HepG2 (cell line): ENCODE results near the gene RBM43. TPM values are rescaled to one million over a fixed set of nuclear protein-coding genes. Genes with fewer than 3 reads are reported as not detected.

Experiments used
- E2F2 ChIP-seq: sonication (generic); formaldehyde crosslinking; IDR thresholded peaks from 2 replicates; pipeline ENCODE4 v1.4.0; 2020; ENCODE audit warnings: missing genetic modification reagents, borderline replicate concordance
- GLI4 ChIP-seq: sonication (generic); formaldehyde crosslinking; IDR thresholded peaks from 2 replicates; pipeline ENCODE4 v1.5.1; 2020; ENCODE audit warnings: missing genetic modification reagents, mild to moderate bottlenecking, moderate library complexity, borderline replicate concordance
- HDAC6 ChIP-seq: fragments of 200-600 bp; sonication (generic); IDR thresholded peaks from 2 replicates; pipeline ENCODE4 v1.7.0; 2017; ENCODE audit warnings: mild to moderate bottlenecking, antibody characterized with exemption, low read length, low read depth
- IKZF1 ChIP-seq: fragments of 450-650 bp; IDR thresholded peaks from 2 replicates; pipeline ENCODE4 v1.7.1; 2016
- KDM5A ChIP-seq: fragments of 200-600 bp; sonication (generic); IDR thresholded peaks from 2 replicates; pipeline ENCODE4 v1.7.0; 2018; ENCODE audit warnings: antibody characterized with exemption, mild to moderate bottlenecking, low read length, borderline replicate concordance
- MAX ChIP-seq: IDR thresholded peaks from 2 replicates; pipeline ENCODE4 v1.6.1; 2012; ENCODE audit warnings: inconsistent platforms
- MZF1 ChIP-seq: sonication (generic); formaldehyde crosslinking; IDR thresholded peaks from 2 replicates; pipeline ENCODE4 v1.8.1; 2023; ENCODE audit warnings: mild to moderate bottlenecking, missing genetic modification reagents, borderline replicate concordance
- NR2F1 ChIP-seq, 2 experiments: fragments of 450-650 bp in 1 of 2; formaldehyde crosslinking in 1 of 2; IDR thresholded peaks; 2 replicates each; pipeline versions ENCODE4 v1.5.0 to v1.6.1; 2016 to 2020; ENCODE audit warnings: mild to moderate bottlenecking in 1 of 2, missing compliant biosample characterization in 1 of 2, missing genetic modification reagents in 1 of 2, moderate library complexity in 1 of 2
- PAX8 ChIP-seq: sonication (generic); formaldehyde crosslinking; IDR thresholded peaks from 2 replicates; pipeline ENCODE4 v1.8.0; 2022; ENCODE audit warnings: mild to moderate bottlenecking, missing genetic modification reagents, borderline replicate concordance
- PITX1 ChIP-seq: sonication (generic); formaldehyde crosslinking; IDR thresholded peaks from 2 replicates; pipeline ENCODE4 v1.5.1; 2020; ENCODE audit warnings: mild to moderate bottlenecking, missing genetic modification reagents
- PLRG1 ChIP-seq: fragments of 450-650 bp; conservative IDR thresholded peaks from 2 replicates; pipeline ENCODE4 v1.6.1; 2016
- THAP9 ChIP-seq: sonication (generic); formaldehyde crosslinking; IDR thresholded peaks from 2 replicates; pipeline ENCODE4; 2020; ENCODE audit warnings: missing genetic modification reagents, mild to moderate bottlenecking, borderline replicate concordance
- ZFP41 ChIP-seq: sonication (generic); formaldehyde crosslinking; IDR thresholded peaks from 2 replicates; pipeline ENCODE4 v1.4.0; 2020; ENCODE audit warnings: mild to moderate bottlenecking, missing genetic modification reagents, borderline replicate concordance
- ZMYM3 ChIP-seq: sonication (generic); formaldehyde crosslinking; IDR thresholded peaks from 2 replicates; pipeline ENCODE4 v1.5.1; 2020; ENCODE audit warnings: mild to moderate bottlenecking, missing genetic modification reagents
- ZNF501 ChIP-seq: sonication (generic); formaldehyde crosslinking; IDR thresholded peaks from 2 replicates; pipeline ENCODE4 v1.5.1; 2020; ENCODE audit warnings: mild to moderate bottlenecking, moderate library complexity, missing genetic modification reagents
- ZNF704 ChIP-seq: sonication (generic); formaldehyde crosslinking; IDR thresholded peaks from 2 replicates; pipeline ENCODE4 v1.8.1; 2023; ENCODE audit warnings: mild to moderate bottlenecking, inconsistent platforms, moderate library complexity, missing genetic modification reagents, borderline replicate concordance
- ZSCAN12 ChIP-seq: sonication (generic); formaldehyde crosslinking; IDR thresholded peaks from 2 replicates; pipeline ENCODE4 v1.9.0; 2021; ENCODE audit warnings: mild to moderate bottlenecking, missing genetic modification reagents
- polyA plus RNA-seq, 8 experiments: library from polyadenylated mRNA; depleted of rRNA in 3 of 8; stranded (reverse) in 7 of 8; unstranded in 1 of 8; fragments of >200 nt; fragmentation: Illumina TruSeq in 4 of 8; extraction: Trizol in 4 of 8; gene quantifications; 2 replicates each; pipeline versions ENCODE4 v1.2.1 to v1.2.3, GENCODE V29; 2011 to 2016; ENCODE audit warnings: low read depth in 4 of 8, missing spikeins in 1 of 8, mixed read lengths in 1 of 8; ENCODE audit not compliant: insufficient read depth in 1 of 8
- total RNA-seq, 5 experiments: library from RNA; depleted of rRNA; stranded (reverse); fragments of >200 nt; fragmentation: Illumina TruSeq; extraction: Trizol; gene quantifications; 2 replicates each; pipeline ENCODE4 v1.2.3, GENCODE V29; 2016; ENCODE audit warnings: low read depth in 1 of 5
- TF ChIP-seq, protein P1 (sequence below): sonication (generic); formaldehyde crosslinking; conservative IDR thresholded peaks from 2 replicates; pipeline ENCODE4 v1.4.0; 2020; ENCODE audit warnings: mild to moderate bottlenecking, missing genetic modification reagents, moderate library complexity
- TF ChIP-seq, protein P2 (sequence below): sonication (generic); formaldehyde crosslinking; IDR thresholded peaks from 2 replicates; pipeline ENCODE4 v1.5.1; 2020; ENCODE audit warnings: missing genetic modification reagents, mild to moderate bottlenecking, borderline replicate concordance

Gene RBM43
- total and polyA plus RNA-seq, 2 of the 13 experiments (the other 11 are each of a cell fraction or from before 2014, with no cell fraction given) = 0.31 to 0.70 TPM

GRCh38 chr2:151261977-151262291, 271 bp upstream of the RBM43 start (continued):
- TF ChIP-seq NR2F1 (CRISPR knock-in tag; IDR thresholded peaks at IDR 0.05) (peak in 1 of 2 experiments; percentile 60; a peak in 2 of 4 replicates), HDAC6 (no peak), ZMYM3 (CRISPR knock-in tag) (no peak), PAX8 (no peak), IKZF1 (no peak), ZSCAN12 (CRISPR knock-in tag) (no peak), PITX1 (CRISPR knock-in tag) (no peak), PLRG1 (no peak), ZFP41 (CRISPR knock-in tag) (no peak), KDM5A (no peak), ZNF501 (peak; percentile 7; the same call in 1 of the 2 replicates), E2F2 (CRISPR knock-in tag) (0 out of 2 replicates have a peak, but pooled peaks have one; percentile 9), THAP9 (CRISPR knock-in tag) (no peak), GLI4 (CRISPR knock-in tag) (no peak), MZF1 (CRISPR knock-in tag) (no peak), ZNF704 (CRISPR knock-in tag) (0 out of 2 replicates have a peak, but pooled peaks have one; percentile 15), MAX (no peak)
- TF ChIP-seq, protein P1, sequence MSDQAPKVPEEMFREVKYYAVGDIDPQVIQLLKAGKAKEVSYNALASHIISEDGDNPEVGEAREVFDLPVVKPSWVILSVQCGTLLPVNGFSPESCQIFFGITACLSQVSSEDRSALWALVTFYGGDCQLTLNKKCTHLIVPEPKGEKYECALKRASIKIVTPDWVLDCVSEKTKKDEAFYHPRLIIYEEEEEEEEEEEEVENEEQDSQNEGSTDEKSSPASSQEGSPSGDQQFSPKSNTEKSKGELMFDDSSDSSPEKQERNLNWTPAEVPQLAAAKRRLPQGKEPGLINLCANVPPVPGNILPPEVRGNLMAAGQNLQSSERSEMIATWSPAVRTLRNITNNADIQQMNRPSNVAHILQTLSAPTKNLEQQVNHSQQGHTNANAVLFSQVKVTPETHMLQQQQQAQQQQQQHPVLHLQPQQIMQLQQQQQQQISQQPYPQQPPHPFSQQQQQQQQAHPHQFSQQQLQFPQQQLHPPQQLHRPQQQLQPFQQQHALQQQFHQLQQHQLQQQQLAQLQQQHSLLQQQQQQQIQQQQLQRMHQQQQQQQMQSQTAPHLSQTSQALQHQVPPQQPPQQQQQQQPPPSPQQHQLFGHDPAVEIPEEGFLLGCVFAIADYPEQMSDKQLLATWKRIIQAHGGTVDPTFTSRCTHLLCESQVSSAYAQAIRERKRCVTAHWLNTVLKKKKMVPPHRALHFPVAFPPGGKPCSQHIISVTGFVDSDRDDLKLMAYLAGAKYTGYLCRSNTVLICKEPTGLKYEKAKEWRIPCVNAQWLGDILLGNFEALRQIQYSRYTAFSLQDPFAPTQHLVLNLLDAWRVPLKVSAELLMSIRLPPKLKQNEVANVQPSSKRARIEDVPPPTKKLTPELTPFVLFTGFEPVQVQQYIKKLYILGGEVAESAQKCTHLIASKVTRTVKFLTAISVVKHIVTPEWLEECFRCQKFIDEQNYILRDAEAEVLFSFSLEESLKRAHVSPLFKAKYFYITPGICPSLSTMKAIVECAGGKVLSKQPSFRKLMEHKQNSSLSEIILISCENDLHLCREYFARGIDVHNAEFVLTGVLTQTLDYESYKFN = no peak
- TF ChIP-seq, protein P2, sequence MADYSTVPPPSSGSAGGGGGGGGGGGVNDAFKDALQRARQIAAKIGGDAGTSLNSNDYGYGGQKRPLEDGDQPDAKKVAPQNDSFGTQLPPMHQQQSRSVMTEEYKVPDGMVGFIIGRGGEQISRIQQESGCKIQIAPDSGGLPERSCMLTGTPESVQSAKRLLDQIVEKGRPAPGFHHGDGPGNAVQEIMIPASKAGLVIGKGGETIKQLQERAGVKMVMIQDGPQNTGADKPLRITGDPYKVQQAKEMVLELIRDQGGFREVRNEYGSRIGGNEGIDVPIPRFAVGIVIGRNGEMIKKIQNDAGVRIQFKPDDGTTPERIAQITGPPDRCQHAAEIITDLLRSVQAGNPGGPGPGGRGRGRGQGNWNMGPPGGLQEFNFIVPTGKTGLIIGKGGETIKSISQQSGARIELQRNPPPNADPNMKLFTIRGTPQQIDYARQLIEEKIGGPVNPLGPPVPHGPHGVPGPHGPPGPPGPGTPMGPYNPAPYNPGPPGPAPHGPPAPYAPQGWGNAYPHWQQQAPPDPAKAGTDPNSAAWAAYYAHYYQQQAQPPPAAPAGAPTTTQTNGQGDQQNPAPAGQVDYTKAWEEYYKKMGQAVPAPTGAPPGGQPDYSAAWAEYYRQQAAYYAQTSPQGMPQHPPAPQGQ (CRISPR knock-in tag) = no peak
